T-helper 22 cell (primary cell): ENCODE results near the gene WASF2.
"Not testable (repeated sequence)": the region's sequence is repeated elsewhere in the genome, so short reads cannot be mapped to it uniquely, and the experiment has no call there.

ENCODE experiments used
- DNase-seq: peaks from one replicate; pipeline ENCODE4 v3.0.0-alpha.2; 2020; ENCODE audit warnings: low read depth

WASF2 gene

GRCh38 chr1:27521861-27522431 lies 32.0 kb upstream of the WASF2 start:
- DNase-seq, result no peak

- peak; percentile 35 for DNase-seq
These were observed 31.4 kb upstream of the WASF2 start for GRCh38 chr1:27521336-27521831.

GRCh38 chr1:27520651-27521050 lies 30.7 kb upstream of the WASF2 start:
- DNase-seq, result no peak

GRCh38 chr1:27519331-27520258 lies 29.6 kb upstream of the WASF2 start:
- no peak for DNase-seq

- no peak for DNase-seq
These were observed 28.8 kb upstream of the WASF2 start for GRCh38 chr1:27518808-27519207.

GRCh38 chr1:27517907-27518718 lies 28.1 kb upstream of the WASF2 start:
- no peak for DNase-seq

- DNase-seq, result no peak
These were observed 27.3 kb upstream of the WASF2 start for GRCh38 chr1:27517301-27517700.

GRCh38 chr1:27515626-27516025 lies 25.7 kb upstream of the WASF2 start:
- no peak for DNase-seq

- DNase-seq, result no peak
These were observed 24.0 kb upstream of the WASF2 start for GRCh38 chr1:27513958-27514357.

- no peak for DNase-seq
These were observed 23.6 kb upstream of the WASF2 start for GRCh38 chr1:27513528-27513927.

GRCh38 chr1:27509127-27510080 lies 19.4 kb upstream of the WASF2 start:
- no peak for DNase-seq

GRCh38 chr1:27507960-27508665 lies 18.1 kb upstream of the WASF2 start:
- no peak for DNase-seq

- DNase-seq, result no peak
These were observed 16.7 kb upstream of the WASF2 start for GRCh38 chr1:27506703-27507102.

- no peak for DNase-seq
These were observed 15.4 kb upstream of the WASF2 start for GRCh38 chr1:27505420-27505680.

- DNase-seq, result no peak
These were observed 14.8 kb upstream of the WASF2 start for GRCh38 chr1:27504588-27505419.

GRCh38 chr1:27503844-27504587 lies 14.0 kb upstream of the WASF2 start:
- DNase-seq, result no peak

GRCh38 chr1:27503033-27503432 lies 13.1 kb upstream of the WASF2 start:
- no peak for DNase-seq

- DNase-seq, result not testable (repeated sequence)
These were observed 11.2 kb upstream of the WASF2 start for GRCh38 chr1:27501159-27501558.

- no peak for DNase-seq
These were observed 9.2 kb upstream of the WASF2 start for GRCh38 chr1:27499142-27499541.
